Measurements from ENCODE around the gene PSG3. TPM values are rescaled to one million over a fixed set of nuclear protein-coding genes. Genes with fewer than 3 reads are reported as not detected.
"Not testable (repeated sequence)": the region's sequence is repeated elsewhere in the genome, so short reads cannot be mapped to it uniquely, and the experiment has no call there.

The PSG3 gene
- not detected for polyA plus RNA-seq (2013, experiment 1 of 2)
- not detected for polyA plus RNA-seq (2013, experiment 2 of 2)

- not testable (repeated sequence) for H3K4me2 ChIP-seq (ENCODE audit: low read length); H3K79me2 ChIP-seq (ENCODE audit: control insufficient read depth, insufficient read depth, low read length); H3K27ac ChIP-seq (ENCODE audit: low read depth, low read length); H3K36me3 ChIP-seq (ENCODE audit: control insufficient read depth, insufficient read depth, low read length); H2AK5ac ChIP-seq (ENCODE audit: low read length); H3K18ac ChIP-seq (ENCODE audit: low read length); H2BK120ac ChIP-seq (ENCODE audit: low read depth, low read length); H2BK5ac ChIP-seq (ENCODE audit: low read length); H3K9ac ChIP-seq (ENCODE audit: low read length); H3K4ac ChIP-seq (ENCODE audit: low read depth, low read length); H4K5ac ChIP-seq (ENCODE audit: low read length); H3K27me3 ChIP-seq (ENCODE audit: insufficient read depth, low read length, poor library complexity); H3K4me3 ChIP-seq (ENCODE audit: low read length); H3K56ac ChIP-seq (ENCODE audit: low read length); DNase-seq; H3K4me1 ChIP-seq (ENCODE audit: control insufficient read depth, low read depth, low read length); H2BK15ac ChIP-seq (replicated peaks; ENCODE audit: low read depth); H3K23ac ChIP-seq (ENCODE audit: low read length); H3K79me1 ChIP-seq (ENCODE audit: low read length); H4K8ac ChIP-seq (ENCODE audit: low read depth, low read length)
- no CpG with 5 or more reads among the region's 4 CpGs for WGBS (ENCODE audit: extremely low coverage, insufficient coverage, low lambda C conversion rate)
Measured at GRCh38 chr19:42740381-42740780, at the start of gene PSG3. Gene PSG3, minus strand, starts transcription at chr19:42740481. Its CDS starts 97 bp downstream, at chr19:42740384.

GRCh38 chr19:42788766-42789165 is 48.5 kb upstream of the PSG3 start:
- H3K79me2 ChIP-seq (ENCODE audit: control insufficient read depth, insufficient read depth, low read length); H3K27me3 ChIP-seq (ENCODE audit: insufficient read depth, low read length, poor library complexity); H3K4ac ChIP-seq (ENCODE audit: low read depth, low read length); H2BK5ac ChIP-seq (ENCODE audit: low read length); H2BK120ac ChIP-seq (ENCODE audit: low read depth, low read length); H3K18ac ChIP-seq (ENCODE audit: low read length); DNase-seq; H3K23ac ChIP-seq (ENCODE audit: low read length); H3K36me3 ChIP-seq (ENCODE audit: control insufficient read depth, insufficient read depth, low read length); H3K27ac ChIP-seq (ENCODE audit: low read depth, low read length); H3K4me1 ChIP-seq (ENCODE audit: control insufficient read depth, low read depth, low read length); H2BK15ac ChIP-seq (replicated peaks; ENCODE audit: low read depth); H3K4me2 ChIP-seq (ENCODE audit: low read length); H3K4me3 ChIP-seq (ENCODE audit: low read length); H3K79me1 ChIP-seq (ENCODE audit: low read length); H2AK5ac ChIP-seq (ENCODE audit: low read length); H3K9ac ChIP-seq (ENCODE audit: low read length); H3K56ac ChIP-seq (ENCODE audit: low read length); H4K5ac ChIP-seq (ENCODE audit: low read length); H4K8ac ChIP-seq (ENCODE audit: low read depth, low read length): not testable (repeated sequence)
- WGBS (ENCODE audit: extremely low coverage, insufficient coverage, low lambda C conversion rate) = no CpG with 5 or more reads among the region's 2 CpGs

- not testable (repeated sequence) for H3K27ac ChIP-seq (ENCODE audit: low read depth, low read length); H3K36me3 ChIP-seq (ENCODE audit: control insufficient read depth, insufficient read depth, low read length); H3K4me2 ChIP-seq (ENCODE audit: low read length); H2BK15ac ChIP-seq (replicated peaks; ENCODE audit: low read depth); H3K27me3 ChIP-seq (ENCODE audit: insufficient read depth, low read length, poor library complexity); H3K4me1 ChIP-seq (ENCODE audit: control insufficient read depth, low read depth, low read length); H3K18ac ChIP-seq (ENCODE audit: low read length); H3K4ac ChIP-seq (ENCODE audit: low read depth, low read length); DNase-seq; H2AK5ac ChIP-seq (ENCODE audit: low read length); H3K79me1 ChIP-seq (ENCODE audit: low read length); H4K8ac ChIP-seq (ENCODE audit: low read depth, low read length); H3K4me3 ChIP-seq (ENCODE audit: low read length); H3K9ac ChIP-seq (ENCODE audit: low read length); H2BK5ac ChIP-seq (ENCODE audit: low read length); H4K5ac ChIP-seq (ENCODE audit: low read length); H2BK120ac ChIP-seq (ENCODE audit: low read depth, low read length); H3K56ac ChIP-seq (ENCODE audit: low read length); H3K79me2 ChIP-seq (ENCODE audit: control insufficient read depth, insufficient read depth, low read length); H3K23ac ChIP-seq (ENCODE audit: low read length)
- no CpG with 5 or more reads among the region's 2 CpGs for WGBS (ENCODE audit: extremely low coverage, insufficient coverage, low lambda C conversion rate)
Measured at GRCh38 chr19:42787766-42788165, 47.5 kb upstream of the PSG3 start.

GRCh38 chr19:42776750-42777612 is 36.7 kb upstream of the PSG3 start:
- not testable (repeated sequence) for H3K56ac ChIP-seq (ENCODE audit: low read length); H3K4me2 ChIP-seq (ENCODE audit: low read length); H3K4me1 ChIP-seq (ENCODE audit: control insufficient read depth, low read depth, low read length); H2BK120ac ChIP-seq (ENCODE audit: low read depth, low read length); H4K8ac ChIP-seq (ENCODE audit: low read depth, low read length); H3K79me1 ChIP-seq (ENCODE audit: low read length); H2AK5ac ChIP-seq (ENCODE audit: low read length); H3K36me3 ChIP-seq (ENCODE audit: control insufficient read depth, insufficient read depth, low read length); H3K4ac ChIP-seq (ENCODE audit: low read depth, low read length); H3K9ac ChIP-seq (ENCODE audit: low read length); H3K27me3 ChIP-seq (ENCODE audit: insufficient read depth, low read length, poor library complexity); H3K23ac ChIP-seq (ENCODE audit: low read length); H3K27ac ChIP-seq (ENCODE audit: low read depth, low read length); H3K4me3 ChIP-seq (ENCODE audit: low read length); H2BK5ac ChIP-seq (ENCODE audit: low read length); H4K5ac ChIP-seq (ENCODE audit: low read length); H2BK15ac ChIP-seq (replicated peaks; ENCODE audit: low read depth); H3K18ac ChIP-seq (ENCODE audit: low read length); H3K79me2 ChIP-seq (ENCODE audit: control insufficient read depth, insufficient read depth, low read length)
- no CpG with 5 or more reads among the region's 12 CpGs for WGBS (ENCODE audit: extremely low coverage, insufficient coverage, low lambda C conversion rate)
- DNase-seq = peak; percentile 11

- not testable (repeated sequence) for H3K9ac ChIP-seq (ENCODE audit: low read length); H2AK5ac ChIP-seq (ENCODE audit: low read length); H3K27ac ChIP-seq (ENCODE audit: low read depth, low read length); DNase-seq; H3K4me2 ChIP-seq (ENCODE audit: low read length); H3K23ac ChIP-seq (ENCODE audit: low read length); H3K79me2 ChIP-seq (ENCODE audit: control insufficient read depth, insufficient read depth, low read length); H2BK15ac ChIP-seq (replicated peaks; ENCODE audit: low read depth); H3K18ac ChIP-seq (ENCODE audit: low read length); H3K36me3 ChIP-seq (ENCODE audit: control insufficient read depth, insufficient read depth, low read length); H3K27me3 ChIP-seq (ENCODE audit: insufficient read depth, low read length, poor library complexity); H3K4me3 ChIP-seq (ENCODE audit: low read length); H3K4me1 ChIP-seq (ENCODE audit: control insufficient read depth, low read depth, low read length); H2BK120ac ChIP-seq (ENCODE audit: low read depth, low read length); H4K8ac ChIP-seq (ENCODE audit: low read depth, low read length); H3K4ac ChIP-seq (ENCODE audit: low read depth, low read length); H3K56ac ChIP-seq (ENCODE audit: low read length); H4K5ac ChIP-seq (ENCODE audit: low read length); H3K79me1 ChIP-seq (ENCODE audit: low read length); H2BK5ac ChIP-seq (ENCODE audit: low read length)
- WGBS (ENCODE audit: extremely low coverage, insufficient coverage, low lambda C conversion rate) = no CpG with 5 or more reads among the region's 21 CpGs
Measured at GRCh38 chr19:42774510-42775158, 34.4 kb upstream of the PSG3 start.

All from mesendoderm (in vitro differentiated cells).